LNCAP (cell line): ENCODE results near the gene DCAF12L1.

Source experiments
- TF ChIP-seq, protein P1 (sequence below): fragments of 450-650 bp; IDR thresholded peaks from 2 replicates; pipeline ENCODE4 v1.5.1; 2017; ENCODE audit warnings: mild to moderate bottlenecking

The DCAF12L1 gene

DNA sequence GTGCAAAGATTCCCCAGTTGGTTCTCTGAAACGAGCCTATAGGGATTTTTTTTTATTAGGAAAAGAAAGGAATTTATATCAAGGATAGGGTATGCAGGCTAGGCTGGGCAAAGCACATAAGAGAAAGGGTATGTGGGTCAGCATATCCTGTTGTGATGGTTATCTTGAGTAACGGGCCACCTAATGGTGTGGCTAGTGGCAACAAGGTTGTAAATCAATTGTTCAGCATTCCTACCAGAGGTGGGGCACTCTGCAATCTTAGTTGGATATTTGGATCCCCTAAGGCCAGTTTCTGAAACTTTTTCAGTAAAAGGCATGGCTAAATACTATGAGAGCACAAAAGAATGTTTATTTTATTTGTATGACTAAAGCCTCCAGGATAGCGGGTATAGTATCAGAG, 42.7 kb downstream of the DCAF12L1 start:
- TF ChIP-seq, protein P1, sequence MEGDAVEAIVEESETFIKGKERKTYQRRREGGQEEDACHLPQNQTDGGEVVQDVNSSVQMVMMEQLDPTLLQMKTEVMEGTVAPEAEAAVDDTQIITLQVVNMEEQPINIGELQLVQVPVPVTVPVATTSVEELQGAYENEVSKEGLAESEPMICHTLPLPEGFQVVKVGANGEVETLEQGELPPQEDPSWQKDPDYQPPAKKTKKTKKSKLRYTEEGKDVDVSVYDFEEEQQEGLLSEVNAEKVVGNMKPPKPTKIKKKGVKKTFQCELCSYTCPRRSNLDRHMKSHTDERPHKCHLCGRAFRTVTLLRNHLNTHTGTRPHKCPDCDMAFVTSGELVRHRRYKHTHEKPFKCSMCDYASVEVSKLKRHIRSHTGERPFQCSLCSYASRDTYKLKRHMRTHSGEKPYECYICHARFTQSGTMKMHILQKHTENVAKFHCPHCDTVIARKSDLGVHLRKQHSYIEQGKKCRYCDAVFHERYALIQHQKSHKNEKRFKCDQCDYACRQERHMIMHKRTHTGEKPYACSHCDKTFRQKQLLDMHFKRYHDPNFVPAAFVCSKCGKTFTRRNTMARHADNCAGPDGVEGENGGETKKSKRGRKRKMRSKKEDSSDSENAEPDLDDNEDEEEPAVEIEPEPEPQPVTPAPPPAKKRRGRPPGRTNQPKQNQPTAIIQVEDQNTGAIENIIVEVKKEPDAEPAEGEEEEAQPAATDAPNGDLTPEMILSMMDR, result no peak
